Esophagus muscularis mucosa (tissue), 4 donors: Measurements from ENCODE around the gene HAAO. TPM values are rescaled to one million over a fixed set of nuclear protein-coding genes. Genes with fewer than 3 reads are reported as not detected.

Source experiments
- DNase-seq: peaks from one replicate; pipeline ENCODE4 v3.0.0-alpha.2; 2017; ENCODE audit errors: extremely low spot score
- H3K27ac ChIP-seq, 4 donors: fragments of 200-600 bp; sonication (generic); replicated peaks in 1 of 4; 1 replicate in 3 of 4; 2 replicates in 1 of 4; pipeline ENCODE4 v1.5.1; 2016 to 2019; ENCODE audit warnings: mild to moderate bottlenecking in 1 of 4
- H3K27me3 ChIP-seq, 4 donors: fragments of 200-600 bp; sonication (generic); one replicate each; pipeline versions ENCODE4 v1.5.1 to v1.6.0; 2016 to 2019
- H3K36me3 ChIP-seq, 4 donors: fragments of 200-600 bp; sonication (generic); one replicate each; pipeline ENCODE4 v1.5.1; 2016 to 2019
- H3K4me1 ChIP-seq, 4 donors: fragments of 200-600 bp; sonication (generic); one replicate each; pipeline ENCODE4 v1.5.1; 2016 to 2019
- H3K4me3 ChIP-seq, 4 donors: fragments of 200-600 bp; sonication (generic); 1 replicate in 2 of 4; 2 replicates in 2 of 4; pipeline ENCODE4 v1.5.1; 2016 to 2019; ENCODE audit warnings: mild to moderate bottlenecking in 4 of 4, moderate library complexity in 1 of 4
- H3K9me3 ChIP-seq, 4 donors: fragments of 200-600 bp; sonication (generic); 1 replicate in 3 of 4; 2 replicates in 1 of 4; pipeline ENCODE4 v1.5.1; 2016 to 2019
- CTCF ChIP-seq, 3 experiments: fragments of 200-600 bp in 2 of 3; fragments of 450-650 bp in 1 of 3; sonication (generic) in 2 of 3; IDR thresholded peaks; one replicate each; pipeline ENCODE4 v1.5.1; 2017 to 2019; ENCODE audit warnings: antibody characterized with exemption in 3 of 3, mild to moderate bottlenecking in 2 of 3, moderate library complexity in 1 of 3
- EP300 ChIP-seq: sonication (generic); formaldehyde crosslinking; IDR thresholded peaks from one replicate; pipeline ENCODE4 v1.6.1; 2017; ENCODE audit warnings: antibody characterized with exemption
- POLR2A ChIP-seq: fragments of 450-650 bp; IDR thresholded peaks from one replicate; pipeline ENCODE4 v1.6.1; 2017; ENCODE audit warnings: antibody characterized with exemption, moderate library complexity, mild to moderate bottlenecking, low read depth
- POLR2AphosphoS5 ChIP-seq, 2 donors: sonication (generic); formaldehyde crosslinking; IDR thresholded peaks; one replicate each; pipeline ENCODE4 v1.6.1; 2017; ENCODE audit warnings: antibody characterized with exemption in 2 of 2
- WGBS: methylation state at CpG from one replicate; pipeline ENCODE4 v1.1.5; 2018; 5-methylcytosine and 5-hydroxymethylcytosine counted together
- intact Hi-C: fragments of 100-400 bp; cut with DNase I; formaldehyde crosslinking; loops from one replicate; pipeline ENCODE4 v1.15.1; 2023
- total RNA-seq, 4 donors: library from RNA; depleted of rRNA; stranded (reverse); fragments of >200 nt; gene quantifications; one replicate each; pipeline versions ENCODE4 v1.1.0 to v1.2.1, GENCODE V29; 2016

HAAO gene
- total RNA-seq: 1 to 10 TPM; 2.9 to 4.8 (median 4.0) TPM

- H3K9me3 ChIP-seq: no peaks in the 10 kb centered on the region
- intact Hi-C loops: no loop called here
- H3K36me3 ChIP-seq: no peaks in the 10 kb centered on the region
- peak within 1 kb of the TSS; percentile 63 to 79 (median 68) for H3K4me3 ChIP-seq
- H3K27ac ChIP-seq: peak within 1 kb of the TSS; percentile 82 to 94 (median 90)
- H3K4me1 ChIP-seq: peaks cover 3 to 54% (median 44%) of the 10 kb centered on the region in 4 donors
- DNase-seq: no peak
- 29% methylated on average over 10 of the region's 75 CpGs for WGBS
- H3K27me3 ChIP-seq: no peaks in the 10 kb centered on the region
- TF ChIP-seq EP300 (no peak), POLR2A (no peak), CTCF (IDR thresholded peaks at IDR 0.05) (peak in 2 of 3 experiments; percentile 20 to 22), POLR2AphosphoS5 (IDR thresholded peaks at IDR 0.05) (peak in 1 of 2 donors; percentile 3)
These were observed at the start of gene HAAO for GRCh38 chr2:42792583-42793333. Gene HAAO, minus strand, starts transcription at chr2:42792583. Its CDS starts 47 bp downstream, at chr2:42792536.

DNA sequence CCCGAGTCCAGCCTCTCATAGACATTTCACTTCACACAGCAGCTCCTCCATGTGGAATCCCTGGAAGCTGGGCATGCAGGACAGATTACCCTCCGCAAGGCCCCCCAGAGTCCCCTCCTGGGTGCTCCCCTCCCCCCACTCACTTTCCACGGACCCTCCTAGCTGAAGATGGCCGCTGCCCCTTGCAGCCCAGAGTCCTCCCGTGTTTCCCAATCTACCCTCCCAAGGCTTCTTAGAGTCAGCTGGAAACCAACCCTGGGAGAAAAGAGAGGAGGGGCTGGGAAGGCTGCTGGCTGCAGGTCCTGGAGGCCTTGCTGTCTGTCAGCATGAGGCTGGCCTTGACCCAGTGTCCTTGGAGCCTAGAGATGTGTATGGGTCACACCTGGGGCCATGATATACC, 49.0 kb upstream of the HAAO start:
- H3K27ac ChIP-seq: peak overlapping the region in 1 of 4 donors; percentile 15
- DNase-seq: no peak
- H3K4me3 ChIP-seq: no peak overlapping the region
- 84% methylated on average over 5 of the region's 5 CpGs for WGBS
- peaks cover 20 to 56% (median 41%) of the 10 kb centered on the region in 4 donors for H3K4me1 ChIP-seq
- no peaks in the 10 kb centered on the region for H3K9me3 ChIP-seq
- no peaks in the 10 kb centered on the region for H3K36me3 ChIP-seq
- intact Hi-C loops: no loop called here
- no peaks in the 10 kb centered on the region for H3K27me3 ChIP-seq
- no peak for TF ChIP-seq EP300
- TF ChIP-seq POLR2A: no peak
- TF ChIP-seq POLR2AphosphoS5 (IDR thresholded peaks at IDR 0.05): no peak
- TF ChIP-seq CTCF (IDR thresholded peaks at IDR 0.05): no peak

- TF ChIP-seq CTCF (IDR thresholded peaks at IDR 0.05): no peak
- no peak for TF ChIP-seq POLR2A
- no peak for TF ChIP-seq EP300
- TF ChIP-seq POLR2AphosphoS5 (IDR thresholded peaks at IDR 0.05): no peak
- peaks cover 22 to 50% (median 41%) of the 10 kb centered on the region in 4 donors for H3K4me1 ChIP-seq
- WGBS: 97% methylated on average over 6 of the region's 6 CpGs
- no peak for DNase-seq
- intact Hi-C loops: no loop called here
- H3K27me3 ChIP-seq: no peaks in the 10 kb centered on the region
- no peak overlapping the region for H3K4me3 ChIP-seq
- H3K27ac ChIP-seq: peak overlapping the region in 3 of 4 donors; percentile 15 to 37 (median 23)
- H3K36me3 ChIP-seq: no peaks in the 10 kb centered on the region
- H3K9me3 ChIP-seq: no peaks in the 10 kb centered on the region
These were observed 48.4 kb upstream of the HAAO start for GRCh38 chr2:42840760-42841159.

GRCh38 chr2:42839809-42840501, 47.6 kb upstream of the HAAO start:
- no peak for DNase-seq
- H3K27me3 ChIP-seq: no peaks in the 10 kb centered on the region
- H3K9me3 ChIP-seq: no peaks in the 10 kb centered on the region
- H3K4me1 ChIP-seq: peaks cover 22 to 42% (median 35%) of the 10 kb centered on the region in 4 donors
- intact Hi-C loops: no loop called here
- TF ChIP-seq POLR2A (no peak), EP300 (no peak)
- H3K36me3 ChIP-seq: no peaks in the 10 kb centered on the region
- peak overlapping the region in 3 of 4 donors; percentile 15 to 37 (median 23) for H3K27ac ChIP-seq
- WGBS: 81% methylated on average over 4 of the region's 4 CpGs
- no peak overlapping the region for H3K4me3 ChIP-seq

DNA sequence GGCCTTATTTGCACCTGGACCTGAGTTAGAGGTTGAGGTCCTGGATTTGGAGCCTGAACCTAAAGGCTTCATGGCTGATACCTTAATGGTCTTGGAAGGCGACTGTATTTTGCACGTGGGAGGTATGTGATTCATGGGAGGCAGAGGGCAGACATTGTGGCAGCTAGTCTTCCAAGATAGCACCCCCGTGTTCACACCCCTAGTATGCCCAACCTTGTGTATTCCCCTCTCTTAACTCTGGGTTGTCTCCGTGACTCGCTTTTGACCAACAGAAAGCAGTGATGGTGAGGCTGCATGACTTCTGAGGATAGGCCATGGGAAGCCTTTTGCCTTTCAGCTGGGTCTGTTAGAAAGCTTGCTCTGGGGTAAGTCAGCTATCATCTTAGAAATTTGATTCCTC, 45.8 kb upstream of the HAAO start:
- H3K4me1 ChIP-seq: peaks cover 17 to 29% (median 25%) of the 10 kb centered on the region in 4 donors
- no peaks in the 10 kb centered on the region for H3K27me3 ChIP-seq
- no peak overlapping the region for H3K4me3 ChIP-seq
- TF ChIP-seq POLR2A: no peak
- TF ChIP-seq EP300: no peak
- TF ChIP-seq POLR2AphosphoS5 (IDR thresholded peaks at IDR 0.05): no peak
- no peak for TF ChIP-seq CTCF (IDR thresholded peaks at IDR 0.05)
- H3K27ac ChIP-seq: no peak overlapping the region
- intact Hi-C loops: no loop called here
- WGBS: 100% methylated on average over 5 of the region's 5 CpGs
- no peaks in the 10 kb centered on the region for H3K9me3 ChIP-seq
- no peak for DNase-seq
- no peaks in the 10 kb centered on the region for H3K36me3 ChIP-seq
